ENCODE data around the gene ETS1. TPM values are rescaled to one million over a fixed set of nuclear protein-coding genes. Genes with fewer than 3 reads are reported as not detected.
"Not testable (repeated sequence)": the region's sequence is repeated elsewhere in the genome, so short reads cannot be mapped to it uniquely, and the experiment has no call there.

The ETS1 gene
- polyA plus RNA-seq, 4 donors: 5.1 to 31.5 (median 20.9) TPM

GRCh38 chr11:128456566-128457268, 130.6 kb downstream of the ETS1 start:
- FAIRE-seq (no peak), DNase-seq (no peak)
- 87 to 92% (median 87%) methylated on average over 8 of the region's 8 CpGs for WGBS, 3 donors
- H3K27ac ChIP-seq (ENCODE audit: low read depth in 1 of 3, low read length in 2 of 3): no peak overlapping the region
- H3K27me3 ChIP-seq (ENCODE audit: control insufficient read depth in 3 of 3, insufficient read depth in 3 of 3, low read length in 3 of 3): no peaks in the 10 kb centered on the region
- H3K9me3 ChIP-seq (ENCODE audit: control insufficient read depth in 2 of 2, insufficient read depth in 1 of 2, low read depth in 1 of 2, low read length in 1 of 2): no peaks in the 10 kb centered on the region
- no peak overlapping the region for H3K4me3 ChIP-seq (ENCODE audit: low read depth in 1 of 3, low read length in 3 of 3)
- peaks cover 0 to 12% (median 4%) of the 10 kb centered on the region in 3 donors for H3K36me3 ChIP-seq (ENCODE audit: control insufficient read depth in 3 of 3, insufficient read depth in 2 of 3, low read depth in 1 of 3, low read length in 3 of 3)
- H3K4me1 ChIP-seq (ENCODE audit: control insufficient read depth in 3 of 3, insufficient read depth in 2 of 3, low read depth in 1 of 3, low read length in 2 of 3): peaks cover 0 to 17% (median 0%) of the 10 kb centered on the region in 3 donors

GRCh38 chr11:128455766-128456165, 131.6 kb downstream of the ETS1 start:
- FAIRE-seq (no peak), DNase-seq (no peak)
- Histone ChIP-seq H3K4me3 (ENCODE audit: low read depth in 1 of 3, low read length in 3 of 3) (no peak overlapping the region), H3K27ac (ENCODE audit: low read depth in 1 of 3, low read length in 2 of 3) (no peak overlapping the region), H3K36me3 (ENCODE audit: control insufficient read depth in 3 of 3, insufficient read depth in 2 of 3, low read depth in 1 of 3, low read length in 3 of 3) (peaks cover 0 to 12% (median 4%) of the 10 kb centered on the region in 3 donors), H3K27me3 (ENCODE audit: control insufficient read depth in 3 of 3, insufficient read depth in 3 of 3, low read length in 3 of 3) (no peaks in the 10 kb centered on the region), H3K9me3 (ENCODE audit: control insufficient read depth in 2 of 2, insufficient read depth in 1 of 2, low read depth in 1 of 2, low read length in 1 of 2) (no peaks in the 10 kb centered on the region), H3K4me1 (ENCODE audit: control insufficient read depth in 3 of 3, insufficient read depth in 2 of 3, low read depth in 1 of 3, low read length in 2 of 3) (peaks cover 0 to 17% (median 0%) of the 10 kb centered on the region in 3 donors)
- WGBS, 3 donors: 85 to 88% (median 86%) methylated on average over 5 of the region's 5 CpGs

DNA sequence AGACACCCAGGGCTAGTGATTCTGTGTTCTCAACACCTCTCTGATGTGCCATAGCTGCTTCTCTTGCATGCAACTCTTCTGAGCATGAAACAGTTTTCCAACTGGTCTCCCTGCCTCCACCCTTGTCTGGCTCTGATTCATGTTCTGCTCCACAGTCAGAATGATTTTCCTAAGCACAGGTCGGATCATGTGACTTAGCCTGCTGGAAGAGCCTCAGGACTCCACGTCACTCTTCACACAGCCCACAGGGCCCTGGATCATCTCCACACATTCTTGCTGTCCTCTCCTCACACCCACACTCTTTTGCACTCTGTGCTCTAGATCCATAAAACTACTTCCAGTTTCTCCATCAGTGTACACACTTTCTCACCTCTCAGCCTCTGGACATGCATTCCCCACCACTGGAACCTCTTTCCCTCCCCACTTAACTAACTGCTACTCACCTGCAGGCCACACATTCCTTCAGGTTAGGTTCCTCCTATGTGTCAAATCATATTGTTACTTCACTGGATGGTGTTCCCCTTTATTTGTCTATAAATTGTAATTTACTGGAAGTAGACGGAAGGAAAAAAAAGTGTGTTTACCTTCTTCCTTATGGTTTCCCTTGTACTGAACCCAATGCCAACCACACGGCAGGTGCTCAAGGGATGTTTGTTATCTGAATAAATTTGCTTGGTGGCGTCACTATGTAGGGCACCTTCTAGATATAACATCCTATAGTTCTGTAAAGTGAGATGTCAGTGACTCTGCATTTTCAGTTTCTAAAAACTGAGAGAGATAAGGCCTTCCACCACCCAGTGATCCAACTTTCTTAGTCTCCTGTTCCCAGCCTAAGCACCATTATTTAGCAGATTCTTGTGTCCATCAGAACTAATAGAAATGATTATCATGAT, 133.7 kb downstream of the ETS1 start:
- H3K36me3 ChIP-seq (ENCODE audit: control insufficient read depth in 3 of 3, insufficient read depth in 2 of 3, low read depth in 1 of 3, low read length in 3 of 3): peaks cover 0 to 10% (median 0%) of the 10 kb centered on the region in 3 donors
- DNase-seq: peak; percentile 41 to 70
- H3K27ac ChIP-seq (ENCODE audit: low read depth in 1 of 3, low read length in 2 of 3): peak overlapping the region in 2 of 3 donors; percentile 56 to 63
- H3K9me3 ChIP-seq (ENCODE audit: control insufficient read depth in 2 of 2, insufficient read depth in 1 of 2, low read depth in 1 of 2, low read length in 1 of 2): no peaks in the 10 kb centered on the region
- H3K27me3 ChIP-seq (ENCODE audit: control insufficient read depth in 3 of 3, insufficient read depth in 3 of 3, low read length in 3 of 3): no peaks in the 10 kb centered on the region
- 47 to 64% (median 50%) methylated on average over 5 of the region's 5 CpGs for WGBS, 3 donors
- peaks cover 5 to 29% (median 9%) of the 10 kb centered on the region in 3 donors for H3K4me1 ChIP-seq (ENCODE audit: control insufficient read depth in 3 of 3, insufficient read depth in 2 of 3, low read depth in 1 of 3, low read length in 2 of 3)
- no peak overlapping the region for H3K4me3 ChIP-seq (ENCODE audit: low read depth in 1 of 3, low read length in 3 of 3)
- no peak for FAIRE-seq

DNA sequence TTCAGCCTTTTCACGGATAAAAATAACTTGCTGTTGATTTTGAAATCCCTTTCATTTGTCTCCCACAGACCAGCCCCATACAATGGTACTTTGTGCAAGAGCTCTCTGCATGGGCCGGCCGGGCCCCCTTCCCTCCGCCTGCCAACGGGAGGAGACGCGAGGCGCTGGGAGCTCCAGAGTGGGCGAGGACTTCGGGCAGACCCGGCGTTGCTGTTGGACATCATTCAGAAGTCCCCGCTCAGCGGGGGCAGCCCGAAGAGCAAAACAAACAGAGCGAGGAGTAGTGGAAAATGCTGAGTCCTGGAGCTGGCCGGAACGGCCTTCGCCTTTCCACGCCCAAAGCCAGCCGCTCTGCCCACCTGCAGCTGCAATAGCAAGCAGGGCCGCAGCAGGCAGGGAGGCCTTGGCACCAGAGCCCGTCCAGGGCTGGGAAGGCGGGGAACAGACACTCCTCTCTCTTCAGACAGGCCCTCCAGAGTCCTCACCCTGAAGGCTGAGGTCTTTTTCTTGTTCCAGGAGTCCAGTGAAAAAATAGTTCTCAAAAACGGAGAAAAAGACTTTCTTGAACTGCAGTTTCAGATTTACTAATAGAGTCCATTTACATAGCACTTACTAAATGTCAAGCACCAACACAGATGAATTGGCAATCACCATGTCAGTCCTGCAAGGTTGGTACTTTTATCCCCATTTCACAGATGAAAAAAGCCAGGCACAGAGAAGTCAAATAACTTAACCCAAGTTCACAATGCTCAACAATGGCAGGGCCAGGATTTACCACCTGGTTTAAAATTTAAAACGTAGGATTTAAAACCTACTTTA, 135.5 kb downstream of the ETS1 start:
- 59 to 65% (median 60%) methylated on average over 26 of the region's 26 CpGs for WGBS, 3 donors
- Histone ChIP-seq H3K9me3 (ENCODE audit: control insufficient read depth in 2 of 2, insufficient read depth in 1 of 2, low read depth in 1 of 2, low read length in 1 of 2) (no peaks in the 10 kb centered on the region), H3K36me3 (ENCODE audit: control insufficient read depth in 3 of 3, insufficient read depth in 2 of 3, low read depth in 1 of 3, low read length in 3 of 3) (peaks cover 0 to 4% (median 0%) of the 10 kb centered on the region in 3 donors), H3K4me1 (ENCODE audit: control insufficient read depth in 3 of 3, insufficient read depth in 2 of 3, low read depth in 1 of 3, low read length in 2 of 3) (peaks cover 5 to 35% (median 9%) of the 10 kb centered on the region in 3 donors), H3K4me3 (ENCODE audit: low read depth in 1 of 3, low read length in 3 of 3) (no peak overlapping the region), H3K27ac (ENCODE audit: low read depth in 1 of 3, low read length in 2 of 3) (peak overlapping the region in 1 of 3 donors; percentile 58), H3K27me3 (ENCODE audit: control insufficient read depth in 3 of 3, insufficient read depth in 3 of 3, low read length in 3 of 3) (no peaks in the 10 kb centered on the region)
- no peak for DNase-seq
- no peak for FAIRE-seq

DNA sequence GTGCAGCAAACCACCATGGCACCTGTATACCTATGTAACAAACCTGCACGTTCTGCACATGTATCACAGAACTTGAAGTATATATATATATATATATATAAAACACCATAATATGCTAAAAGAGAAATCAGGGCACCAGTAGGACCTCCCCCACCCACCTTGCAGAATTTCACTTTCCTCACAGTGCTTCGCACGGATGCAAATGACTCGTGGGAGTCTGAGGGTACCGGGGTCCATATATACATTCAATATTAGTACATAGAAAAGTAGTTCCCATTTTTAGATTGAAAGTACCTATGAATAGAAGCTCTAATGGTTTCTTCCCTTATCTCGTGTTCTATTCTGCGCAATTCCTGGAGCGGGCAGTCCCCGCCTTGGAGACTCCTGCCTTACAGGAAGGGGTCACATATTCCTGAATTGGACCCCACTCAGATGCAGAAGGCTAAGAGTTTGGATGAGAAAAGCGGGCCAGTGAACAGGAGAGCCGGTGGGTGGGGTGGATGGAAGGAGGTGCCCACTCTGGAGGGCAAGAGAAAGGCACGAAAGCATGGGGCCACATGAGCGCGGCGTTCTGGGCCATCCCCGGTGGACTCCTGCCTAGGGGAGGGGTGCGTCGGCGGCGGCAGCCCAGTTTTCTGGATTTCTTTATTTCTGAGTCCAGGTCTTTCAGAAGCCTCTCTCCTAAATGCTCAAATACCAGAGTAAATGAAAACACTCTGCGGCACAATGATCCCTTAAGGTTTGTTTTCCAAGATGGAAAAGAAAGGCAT, 136.3 kb downstream of the ETS1 start:
- H3K27ac ChIP-seq (ENCODE audit: low read depth in 1 of 3, low read length in 2 of 3): no peak overlapping the region
- H3K9me3 ChIP-seq (ENCODE audit: control insufficient read depth in 2 of 2, insufficient read depth in 1 of 2, low read depth in 1 of 2, low read length in 1 of 2): no peaks in the 10 kb centered on the region
- H3K36me3 ChIP-seq (ENCODE audit: control insufficient read depth in 3 of 3, insufficient read depth in 2 of 3, low read depth in 1 of 3, low read length in 3 of 3): no peaks in the 10 kb centered on the region
- no peak for DNase-seq
- H3K27me3 ChIP-seq (ENCODE audit: control insufficient read depth in 3 of 3, insufficient read depth in 3 of 3, low read length in 3 of 3): no peaks in the 10 kb centered on the region
- 88 to 96% (median 95%) methylated on average over 21 of the region's 21 CpGs for WGBS, 3 donors
- peaks cover 5 to 35% (median 9%) of the 10 kb centered on the region in 3 donors for H3K4me1 ChIP-seq (ENCODE audit: control insufficient read depth in 3 of 3, insufficient read depth in 2 of 3, low read depth in 1 of 3, low read length in 2 of 3)
- FAIRE-seq: no peak
- H3K4me3 ChIP-seq (ENCODE audit: low read depth in 1 of 3, low read length in 3 of 3): no peak overlapping the region

DNA sequence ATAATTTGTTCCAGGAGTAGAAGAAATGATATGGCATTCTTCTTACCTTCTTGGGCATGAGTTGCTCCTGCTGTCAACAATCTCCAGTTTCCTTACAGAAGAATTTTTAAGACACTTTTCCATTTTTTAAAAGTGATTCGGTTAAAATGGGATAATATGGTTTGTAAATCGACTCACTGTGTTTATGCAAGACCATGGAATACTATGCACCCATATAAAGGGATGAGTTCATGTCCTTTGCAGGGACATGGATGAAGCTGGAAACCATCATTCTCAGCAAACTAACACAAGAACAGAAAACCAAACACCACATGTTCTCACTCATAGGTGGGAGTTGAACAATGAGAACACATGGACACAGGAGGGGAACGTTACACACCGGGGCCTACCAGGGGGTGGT, 136.9 kb downstream of the ETS1 start:
- H3K36me3 ChIP-seq (ENCODE audit: control insufficient read depth in 3 of 3, insufficient read depth in 2 of 3, low read depth in 1 of 3, low read length in 3 of 3); DNase-seq; H3K4me3 ChIP-seq (ENCODE audit: low read depth in 1 of 3, low read length in 3 of 3); FAIRE-seq; H3K27me3 ChIP-seq (ENCODE audit: control insufficient read depth in 3 of 3, insufficient read depth in 3 of 3, low read length in 3 of 3); H3K9me3 ChIP-seq (ENCODE audit: control insufficient read depth in 2 of 2, insufficient read depth in 1 of 2, low read depth in 1 of 2, low read length in 1 of 2); H3K27ac ChIP-seq (ENCODE audit: low read depth in 1 of 3, low read length in 2 of 3): not testable (repeated sequence)
- peaks cover 5 to 35% (median 9%) of the 10 kb centered on the region in 3 donors for H3K4me1 ChIP-seq (ENCODE audit: control insufficient read depth in 3 of 3, insufficient read depth in 2 of 3, low read depth in 1 of 3, low read length in 2 of 3)
- 80 to 97% (median 95%) methylated on average over 4 of the region's 4 CpGs for WGBS, 3 donors

- 64 to 75% (median 69%) methylated on average over 3 of the region's 3 CpGs for WGBS, 3 donors
- H3K4me3 ChIP-seq (ENCODE audit: low read depth in 1 of 3, low read length in 3 of 3): no peak overlapping the region
- no peaks in the 10 kb centered on the region for H3K36me3 ChIP-seq (ENCODE audit: control insufficient read depth in 3 of 3, insufficient read depth in 2 of 3, low read depth in 1 of 3, low read length in 3 of 3)
- no peaks in the 10 kb centered on the region for H3K27me3 ChIP-seq (ENCODE audit: control insufficient read depth in 3 of 3, insufficient read depth in 3 of 3, low read length in 3 of 3)
- H3K27ac ChIP-seq (ENCODE audit: low read depth in 1 of 3, low read length in 2 of 3): peak overlapping the region; percentile 91 to 92 (median 91)
- no peaks in the 10 kb centered on the region for H3K9me3 ChIP-seq (ENCODE audit: control insufficient read depth in 2 of 2, insufficient read depth in 1 of 2, low read depth in 1 of 2, low read length in 1 of 2)
- peaks cover 5 to 35% (median 9%) of the 10 kb centered on the region in 3 donors for H3K4me1 ChIP-seq (ENCODE audit: control insufficient read depth in 3 of 3, insufficient read depth in 2 of 3, low read depth in 1 of 3, low read length in 2 of 3)
- FAIRE-seq (no peak), DNase-seq (no peak)
Observed at GRCh38 chr11:128448981-128449713, 138.2 kb downstream of the ETS1 start.

Data from small intestine (tissue), 7 donors.